NCI-H2227 treated with DMSO at 0.1 percent for 48 hours (cell line): ENCODE measurements around the gene GRIP2.
A peak's percentile ranks its signal among the peaks of the same experiment; 100 is the strongest.

Experiments
- DNase-seq: peaks from one replicate; lab custom pipeline; 2025; lab: John Stamatoyannopoulos, UW

Gene GRIP2

DNA sequence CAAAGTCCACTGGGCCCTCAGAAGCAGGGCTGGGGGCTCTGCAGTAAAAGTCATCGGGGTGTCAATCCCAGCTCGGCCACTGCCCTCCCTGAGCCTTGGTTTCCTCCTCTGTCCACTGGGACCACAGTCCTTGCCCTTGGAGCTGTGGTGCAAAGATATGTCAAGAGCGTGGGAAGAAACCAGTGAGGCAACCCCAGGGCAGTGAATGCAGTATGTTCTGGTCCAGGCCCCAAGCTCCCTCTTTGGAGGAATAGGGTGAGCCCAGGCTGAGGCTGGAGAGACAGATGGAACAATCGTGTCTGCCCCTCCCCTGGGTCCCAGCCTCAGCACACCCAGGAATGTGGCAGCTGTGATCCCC is 779 bp downstream of the GRIP2 start:
- no peak for DNase-seq

DNA sequence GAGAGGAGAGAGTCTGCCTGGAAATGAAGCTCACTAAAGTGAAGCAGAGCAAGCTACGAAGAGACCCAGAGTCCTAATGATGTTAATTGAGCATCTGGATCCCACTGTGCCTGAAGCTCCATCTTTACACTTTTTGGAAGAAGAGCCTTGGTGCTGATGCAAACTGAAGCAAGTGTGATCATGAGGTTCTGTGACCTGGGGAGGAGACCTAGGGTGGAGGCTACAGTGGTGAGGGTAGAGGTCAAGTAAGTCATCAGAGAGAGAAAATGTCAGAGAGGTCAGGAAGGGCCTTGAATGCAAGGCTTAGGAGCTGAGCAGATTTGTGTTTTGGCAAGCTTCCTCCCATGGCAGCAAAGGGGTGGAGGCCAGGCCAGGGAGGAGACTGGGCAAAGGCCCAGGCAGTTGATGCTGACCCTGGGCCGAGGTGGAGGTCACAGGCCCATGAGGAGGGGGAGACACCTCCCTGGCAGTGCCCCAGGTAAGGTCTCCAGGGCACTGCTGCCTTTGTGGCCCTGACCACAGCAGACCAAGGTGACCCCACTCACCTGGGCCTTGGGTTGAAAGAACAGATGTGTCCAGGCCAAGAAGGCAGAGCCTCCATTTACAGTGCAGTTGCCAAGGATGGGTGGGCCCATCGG is 1.6 kb downstream of the GRIP2 start:
- no peak for DNase-seq

DNA sequence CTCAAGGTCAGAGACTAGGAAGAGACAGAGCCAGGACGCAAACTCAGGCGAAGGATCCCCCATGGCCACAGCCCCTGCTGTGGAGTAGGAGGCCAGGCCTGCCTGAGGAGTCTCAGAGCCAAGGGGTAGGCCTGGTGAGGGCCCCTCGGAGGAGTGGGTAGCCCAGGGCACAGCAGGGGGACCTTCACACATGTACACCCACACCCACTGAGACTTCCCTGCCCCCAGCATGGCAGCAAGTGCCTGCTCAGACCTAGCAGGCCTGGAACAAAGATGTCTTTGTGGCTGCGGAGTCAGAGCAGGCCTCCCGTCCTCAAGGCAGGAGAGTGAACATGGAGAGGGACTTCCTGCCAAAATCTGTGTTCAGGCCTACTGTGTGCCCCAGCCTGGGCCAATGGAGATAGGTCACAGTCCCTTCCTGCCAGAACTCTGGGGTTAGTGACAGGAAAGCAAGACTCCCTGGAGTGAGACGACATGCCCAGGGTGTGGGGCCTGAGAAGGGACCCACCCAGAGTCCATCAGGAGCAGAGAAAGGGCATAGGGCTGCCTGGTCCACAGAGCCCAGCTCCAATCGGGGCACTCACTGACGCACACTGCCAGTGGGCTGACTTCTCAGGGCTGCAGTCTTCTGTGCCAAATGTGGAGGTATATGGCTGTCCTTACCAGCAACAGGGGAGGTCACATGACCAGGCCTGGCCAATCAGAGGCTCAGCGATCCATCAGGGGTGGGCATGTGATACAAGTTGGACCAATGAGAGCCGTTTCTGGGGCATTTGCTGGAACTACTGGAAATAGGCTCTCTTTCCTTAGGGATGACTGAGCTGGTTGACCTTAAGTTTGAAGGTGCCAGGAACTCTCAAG is 2.3 kb downstream of the GRIP2 start:
- DNase-seq = no peak

DNA sequence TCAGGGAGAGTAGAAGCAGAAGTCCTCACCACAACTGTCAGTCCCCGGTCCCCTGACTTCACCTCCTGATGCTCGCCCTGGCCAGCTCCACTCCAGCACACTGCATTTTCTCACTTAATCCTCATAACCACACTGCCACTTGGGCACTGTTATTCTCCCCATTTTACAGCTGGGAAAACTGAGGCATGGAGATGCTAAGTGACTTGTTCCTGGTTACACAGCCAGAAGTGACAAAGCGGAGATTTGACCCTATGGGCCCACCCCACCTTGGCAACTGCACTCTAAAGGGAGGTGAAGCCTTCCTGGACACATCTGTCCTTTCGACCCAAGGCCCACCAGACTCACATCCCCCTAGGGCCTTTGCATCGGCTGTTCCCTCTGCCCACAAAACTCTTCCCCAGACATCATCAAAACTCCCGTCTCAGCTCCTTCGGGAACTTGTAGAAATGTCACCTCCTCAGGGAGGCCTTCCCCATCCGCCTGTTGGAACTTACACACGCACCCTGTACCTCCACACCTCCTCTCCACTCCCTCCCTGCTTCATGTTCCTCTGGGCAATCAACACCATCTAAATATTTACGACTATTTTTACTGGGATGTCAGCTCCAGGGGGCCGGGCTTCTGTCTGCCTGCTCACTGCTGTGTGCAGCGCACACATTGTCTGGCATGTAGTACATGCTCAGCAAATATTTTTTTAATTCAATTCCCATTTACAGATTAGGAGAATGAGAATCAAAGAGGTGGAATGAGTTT is 3.1 kb downstream of the GRIP2 start:
- no peak for DNase-seq

DNA sequence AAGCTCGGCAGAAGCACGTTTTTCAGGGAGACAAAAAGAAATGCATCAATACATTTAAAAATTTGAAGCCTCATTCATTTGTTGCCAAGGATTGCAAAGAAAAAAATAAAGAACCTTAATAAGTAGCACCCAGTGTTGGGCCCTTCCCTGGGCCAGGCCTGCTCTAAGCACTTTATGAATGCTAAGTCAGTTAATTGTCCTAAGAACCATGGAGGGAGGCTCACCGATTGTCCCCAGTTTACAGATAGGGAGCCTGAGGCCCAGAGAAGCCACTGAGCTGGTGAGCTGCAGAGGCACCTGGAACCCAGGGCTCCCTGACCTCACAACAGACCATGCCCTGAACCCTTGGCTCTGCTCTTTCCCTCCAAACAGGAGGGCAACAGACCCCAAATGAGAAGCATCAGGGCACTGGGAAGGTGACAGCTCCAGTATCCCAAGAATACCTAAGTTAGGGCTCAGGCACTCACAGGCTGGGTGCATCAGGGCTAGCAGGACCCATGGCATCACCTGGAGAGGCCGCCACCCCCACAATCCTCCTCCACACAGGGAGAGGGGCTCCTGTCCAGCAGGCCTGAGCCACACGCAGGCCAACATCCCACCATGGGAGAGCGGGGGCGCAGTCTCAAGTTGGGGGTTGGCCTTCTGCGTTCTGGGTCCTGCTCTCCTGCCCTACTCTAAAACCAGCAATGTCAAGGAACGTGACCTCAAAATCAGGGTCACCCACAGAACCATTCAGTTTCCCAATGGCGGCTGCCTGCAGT is 3.9 kb downstream of the GRIP2 start:
- DNase-seq = no peak

DNA sequence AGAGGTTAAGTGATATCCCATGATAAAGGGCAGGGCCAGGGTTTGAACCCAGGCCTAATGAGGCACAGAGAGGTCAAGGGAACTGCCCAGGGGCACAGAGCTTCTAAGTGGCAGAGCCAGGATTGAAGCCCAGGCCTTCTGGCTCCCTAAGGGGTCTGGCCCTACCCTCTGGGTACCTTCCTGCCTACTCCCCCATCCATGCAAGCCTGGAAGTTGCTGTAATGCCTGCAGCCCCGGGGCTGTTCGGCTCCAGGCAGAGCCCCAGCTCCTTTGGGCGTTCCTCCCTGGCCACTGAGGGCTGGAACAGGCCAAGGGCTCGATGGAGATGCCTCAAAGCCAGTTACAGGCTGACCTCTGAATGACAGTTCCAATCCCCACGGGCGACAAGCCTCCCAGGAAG is 4.5 kb downstream of the GRIP2 start:
- DNase-seq = no peak

DNA sequence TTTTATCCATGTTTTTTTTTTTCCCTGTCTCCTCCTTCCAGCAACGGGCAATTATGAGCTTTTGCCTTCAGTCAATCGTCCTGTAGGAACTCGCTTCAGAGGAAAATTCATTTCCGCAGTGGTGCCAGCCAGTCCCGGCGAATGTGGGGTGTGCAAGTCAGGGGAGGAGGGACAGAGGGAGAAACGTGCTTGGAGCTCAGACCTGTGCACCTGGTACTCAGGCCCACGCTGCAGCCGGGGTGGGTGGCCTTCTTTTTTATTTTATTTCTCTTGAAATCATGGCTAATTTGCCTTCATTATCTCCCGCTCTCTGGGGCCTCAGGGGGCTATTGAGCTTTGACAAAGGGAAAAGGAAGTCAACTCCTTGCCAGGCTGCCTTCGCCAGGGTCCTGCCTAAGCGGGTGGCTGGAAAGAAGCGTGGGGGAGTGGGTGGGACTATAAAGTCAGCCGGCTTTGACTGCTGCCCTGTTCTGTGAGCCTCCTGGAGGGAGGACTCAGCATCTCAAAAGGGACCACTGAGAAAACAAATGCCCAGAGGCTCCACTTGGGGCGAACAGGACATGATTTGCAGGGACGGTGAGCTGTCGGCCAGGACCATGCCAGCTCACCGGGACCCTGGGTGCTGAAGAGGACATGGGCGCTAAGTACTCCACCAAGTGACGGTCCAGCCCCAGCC is 5.5 kb downstream of the GRIP2 start:
- peak; percentile 79 for DNase-seq

DNA sequence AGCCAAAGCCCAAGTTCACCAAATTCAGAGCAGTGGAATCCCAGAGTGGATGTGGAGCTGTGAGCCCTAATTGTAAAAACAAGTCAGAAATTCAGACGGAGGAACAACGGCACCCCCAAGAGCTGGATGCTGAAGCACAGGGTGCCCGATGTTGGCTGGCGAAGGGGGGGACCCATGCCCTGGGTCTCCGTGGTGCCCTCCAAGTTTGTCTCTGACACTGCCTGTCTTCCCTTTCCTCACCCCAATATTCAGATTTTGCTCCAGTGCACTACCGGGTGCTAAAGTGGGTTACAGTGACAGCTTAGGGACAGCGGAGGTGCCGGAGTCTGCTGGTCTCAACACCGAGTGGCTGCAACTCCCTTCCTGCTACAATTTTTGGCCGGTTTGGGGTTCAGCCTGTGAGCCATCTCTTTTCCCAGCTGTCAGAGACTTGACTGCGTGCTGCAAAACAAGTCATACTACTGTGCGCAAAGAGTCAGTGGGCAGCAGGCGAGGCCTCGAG is 6.6 kb downstream of the GRIP2 start:
- DNase-seq = no peak

DNA sequence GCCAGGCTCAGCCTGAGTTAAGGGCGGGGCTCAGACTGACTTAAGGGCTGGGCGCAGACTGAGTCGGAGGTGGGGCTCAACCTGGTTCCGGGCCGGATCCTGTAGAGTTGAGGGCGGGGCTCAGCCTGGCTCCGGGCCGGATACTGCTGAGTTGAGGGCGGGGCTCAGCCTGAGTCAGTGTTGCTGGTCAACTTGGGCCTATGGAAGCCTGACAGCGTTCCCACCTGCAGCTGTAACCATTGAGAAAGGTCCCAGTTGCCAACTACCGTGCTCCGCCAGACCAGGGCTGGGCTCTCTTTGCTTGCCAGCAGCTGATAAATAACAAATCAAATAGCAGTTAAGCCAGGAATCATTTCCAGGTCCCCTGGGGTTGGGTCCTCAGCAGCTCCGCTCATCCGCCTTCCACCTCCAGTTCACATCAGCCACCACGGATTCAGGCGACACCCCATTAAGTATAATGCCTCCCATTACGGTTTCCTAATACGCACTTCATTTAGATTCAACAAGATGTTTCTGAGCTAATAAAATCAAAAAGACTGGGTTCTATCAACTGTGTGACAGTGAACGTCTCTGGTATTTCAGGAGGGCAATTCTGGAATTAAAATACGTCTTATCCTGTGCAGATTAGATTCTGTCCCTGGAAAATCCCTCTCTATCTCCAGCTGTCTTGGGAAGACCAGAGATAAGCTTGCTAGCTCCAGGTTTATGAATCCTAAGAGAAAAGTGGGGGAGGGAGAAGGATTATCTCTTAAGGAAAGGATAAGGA is 7.3 kb downstream of the GRIP2 start:
- DNase-seq = peak; percentile 36

DNA sequence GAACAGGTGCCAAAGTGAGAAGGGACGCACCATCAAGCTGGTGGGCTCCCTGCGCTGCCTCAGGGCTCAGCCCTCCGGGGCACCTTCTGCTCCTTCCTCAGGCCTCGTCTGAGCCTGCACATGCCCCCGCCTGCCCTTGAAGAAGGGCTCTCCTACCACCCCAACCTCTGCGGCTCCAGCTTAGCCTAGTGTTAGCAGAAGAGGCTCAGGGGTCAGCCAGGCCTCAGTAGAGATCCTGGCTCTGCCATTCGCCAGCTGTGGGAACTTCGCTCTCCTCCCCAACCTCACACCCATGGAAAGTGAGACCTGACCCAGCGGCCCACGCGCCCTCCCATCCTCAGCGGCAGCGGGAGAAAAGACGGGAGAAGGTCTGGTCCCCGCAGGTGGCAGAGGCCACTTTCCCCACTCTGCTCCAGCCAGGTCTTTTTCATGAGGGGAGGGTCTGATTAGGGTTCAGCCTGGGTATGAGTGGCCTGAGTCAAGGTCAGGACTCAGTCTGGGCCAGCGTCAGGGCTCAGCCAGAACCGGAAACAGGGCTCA is 8.2 kb downstream of the GRIP2 start:
- DNase-seq = no peak

DNA sequence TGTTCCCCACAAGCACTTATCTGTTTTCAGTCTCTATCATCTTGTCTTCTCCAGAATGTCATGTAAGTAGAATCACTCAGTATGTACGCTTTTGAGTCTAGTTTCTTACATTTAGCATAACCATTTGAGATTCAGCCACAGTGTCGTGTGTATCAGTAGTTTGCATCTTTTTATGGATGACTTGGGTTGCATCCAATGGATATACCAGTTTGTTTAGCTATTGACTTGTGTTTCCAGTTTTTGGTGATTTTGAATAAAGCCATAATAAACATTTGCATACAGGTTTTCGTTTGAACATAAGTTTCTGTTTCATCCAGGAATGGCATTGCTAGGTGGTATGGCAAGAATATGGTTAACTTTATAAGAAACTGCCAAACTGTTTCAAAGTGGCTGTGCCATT is 12.1 kb downstream of the GRIP2 start:
- DNase-seq = no peak

DNA sequence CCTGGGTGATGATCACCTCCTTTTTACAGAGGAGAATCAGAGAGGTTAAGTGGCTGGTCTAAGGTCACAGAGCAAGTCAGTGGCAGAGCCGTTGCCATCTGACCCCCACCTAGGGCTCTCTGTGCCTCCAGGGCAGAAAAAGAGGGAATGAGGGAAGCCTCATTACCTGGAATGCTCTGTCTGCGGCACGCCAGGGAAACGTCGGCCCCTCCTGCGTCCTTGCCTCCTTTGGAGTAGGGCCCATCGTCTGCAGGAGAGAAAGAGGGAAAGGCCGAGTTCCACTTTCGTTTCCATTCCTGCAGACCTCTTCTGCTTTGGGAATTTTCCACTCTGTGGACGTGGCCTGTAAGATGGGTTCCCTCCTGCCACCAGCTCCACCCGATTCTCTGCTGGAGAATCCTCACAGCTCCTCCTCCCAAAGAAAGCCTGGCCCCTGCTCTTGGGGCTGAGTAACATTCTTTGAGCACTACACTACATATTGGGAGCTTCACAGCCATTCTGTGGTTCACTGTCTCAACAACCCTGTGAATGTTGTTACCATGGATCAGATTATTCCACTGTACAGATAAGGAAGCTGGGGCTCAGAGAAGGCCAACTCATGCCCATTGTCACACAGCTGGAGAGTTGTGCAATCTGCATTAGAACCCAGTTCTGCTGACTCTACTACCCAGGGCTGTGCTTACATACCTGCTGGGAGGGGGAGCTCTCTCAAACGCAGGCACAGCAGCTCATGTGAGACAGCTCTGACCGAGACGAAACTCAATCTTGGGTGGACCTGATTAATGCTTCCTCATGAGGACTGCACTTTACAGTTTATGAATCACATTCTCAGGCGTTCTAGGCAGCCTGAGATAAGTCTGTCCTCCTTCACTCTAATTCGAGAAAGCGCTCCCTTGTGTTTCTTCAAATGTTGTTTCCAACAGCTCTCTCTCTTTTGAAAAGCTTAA is 14.2 kb downstream of the GRIP2 start:
- DNase-seq = no peak

DNA sequence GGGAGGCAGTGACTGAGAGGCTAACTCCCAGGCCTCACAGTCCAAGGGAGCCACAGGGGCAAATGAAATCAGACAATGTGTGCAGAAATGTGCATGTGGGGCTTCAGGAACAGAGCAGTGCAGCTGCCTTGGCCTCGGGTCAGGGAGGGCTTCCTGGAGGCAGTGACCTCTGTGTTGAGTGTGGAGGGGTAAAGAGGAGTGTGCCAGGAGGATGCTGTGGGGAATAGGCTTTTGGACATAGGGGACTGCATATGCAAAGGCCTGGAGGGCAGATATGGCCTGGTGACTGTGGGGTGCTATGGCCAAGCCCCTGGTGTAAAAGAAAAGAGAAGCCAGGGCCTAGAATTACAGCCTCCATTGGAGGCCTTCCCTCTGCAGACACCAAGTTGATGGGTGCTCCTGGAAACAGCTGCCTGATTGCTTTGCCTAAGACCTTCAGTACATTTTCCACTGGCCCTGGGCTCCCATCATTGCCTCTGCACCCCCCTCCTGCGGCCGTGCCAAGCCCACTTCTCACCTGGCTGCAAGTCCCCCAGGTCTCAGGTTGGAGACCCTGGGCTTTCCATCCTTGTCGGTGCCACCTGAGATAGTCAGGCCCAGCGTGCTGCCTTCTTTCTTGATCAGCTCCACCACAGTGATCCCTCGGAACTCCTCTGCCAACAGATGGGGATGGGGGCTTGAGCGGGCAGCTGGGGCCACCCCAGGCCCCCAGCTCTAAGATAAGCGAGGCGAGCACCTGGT is 15.1 kb downstream of the GRIP2 start:
- DNase-seq = no peak

DNA sequence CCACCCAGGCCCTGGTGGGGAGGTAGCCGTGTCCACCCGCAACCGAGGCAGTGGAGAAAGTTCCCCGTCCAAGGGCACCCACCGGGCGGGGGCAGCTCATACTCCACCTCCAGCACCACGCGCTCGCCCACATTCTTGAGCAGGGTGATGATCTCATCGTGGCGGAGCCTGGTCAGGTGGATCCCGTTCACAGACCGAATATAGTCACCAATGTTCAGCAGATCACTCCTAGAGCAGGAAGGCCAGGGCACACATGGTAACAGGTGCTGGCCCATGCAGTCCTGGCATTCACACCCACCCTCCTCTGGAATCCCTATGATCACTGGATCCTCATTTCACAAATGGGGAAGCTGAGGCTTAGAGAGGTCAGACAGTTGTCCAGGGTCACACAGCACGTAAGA is 15.8 kb downstream of the GRIP2 start:
- DNase-seq = no peak

DNA sequence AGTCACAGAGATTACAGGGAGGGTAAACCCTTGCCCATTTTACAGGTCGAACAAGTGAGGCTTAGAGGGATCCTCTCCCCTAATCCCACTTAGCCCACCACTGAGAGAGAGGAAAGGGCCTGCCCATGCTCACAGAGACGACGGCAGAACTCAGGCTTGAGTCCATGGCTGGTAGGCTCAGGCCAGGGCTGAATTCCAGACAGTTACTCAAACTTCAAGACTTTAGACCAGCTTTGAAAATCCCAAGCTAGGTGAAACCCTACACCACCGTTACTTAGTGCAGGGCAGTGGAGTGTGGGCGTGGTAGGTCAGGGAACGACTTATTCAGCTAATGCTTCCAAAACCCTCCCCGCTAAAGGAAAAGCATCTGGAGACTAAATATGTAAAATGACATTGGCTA is 16.4 kb downstream of the GRIP2 start:
- DNase-seq = no peak

DNA sequence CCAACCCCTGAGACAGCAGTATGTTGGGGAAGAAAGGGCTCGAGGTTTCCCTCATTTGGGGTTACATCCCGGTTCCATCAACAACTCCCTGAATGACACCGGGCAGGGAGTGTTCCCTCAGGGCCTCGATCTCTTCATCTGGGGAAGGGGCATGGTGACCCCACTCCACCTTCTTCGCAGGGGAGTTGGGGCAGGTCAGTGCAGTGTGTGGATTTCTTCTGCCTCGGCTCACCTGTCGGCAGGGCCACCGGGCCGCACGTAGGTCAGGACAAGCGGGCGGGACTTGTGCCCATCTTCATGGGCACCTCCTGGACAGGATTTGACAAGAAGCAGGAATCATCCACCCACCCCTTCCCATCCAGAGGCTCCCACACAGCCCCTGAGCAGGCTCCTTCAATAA is 17.4 kb downstream of the GRIP2 start:
- no peak for DNase-seq

DNA sequence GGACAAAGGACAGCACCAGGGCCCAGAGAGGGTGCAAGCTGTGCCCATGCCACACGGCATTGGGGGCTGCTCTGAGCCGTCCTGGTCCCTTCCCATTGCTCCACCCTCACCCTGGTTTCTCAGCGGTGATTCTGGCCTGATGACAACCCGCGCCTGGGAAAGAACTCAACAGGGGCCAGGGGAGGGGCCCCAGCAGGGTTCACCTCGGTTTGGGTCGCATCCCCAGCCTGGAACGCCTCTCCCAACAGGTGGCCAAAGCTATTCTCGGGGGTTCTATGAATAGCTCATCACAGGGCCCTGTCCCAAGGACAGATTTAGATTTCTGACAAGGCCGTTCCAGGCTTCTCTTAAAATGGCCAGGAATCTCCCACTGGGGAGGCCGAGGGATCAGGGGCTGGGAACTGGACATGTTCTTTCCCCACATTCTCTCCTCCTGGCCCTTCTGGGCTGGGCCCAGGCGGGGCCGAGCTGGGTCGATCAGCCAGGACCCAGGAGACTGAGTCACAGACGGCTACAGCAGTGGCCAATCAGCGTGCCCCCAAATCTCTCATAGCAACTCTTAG is 17.9 kb downstream of the GRIP2 start:
- DNase-seq = no peak

DNA sequence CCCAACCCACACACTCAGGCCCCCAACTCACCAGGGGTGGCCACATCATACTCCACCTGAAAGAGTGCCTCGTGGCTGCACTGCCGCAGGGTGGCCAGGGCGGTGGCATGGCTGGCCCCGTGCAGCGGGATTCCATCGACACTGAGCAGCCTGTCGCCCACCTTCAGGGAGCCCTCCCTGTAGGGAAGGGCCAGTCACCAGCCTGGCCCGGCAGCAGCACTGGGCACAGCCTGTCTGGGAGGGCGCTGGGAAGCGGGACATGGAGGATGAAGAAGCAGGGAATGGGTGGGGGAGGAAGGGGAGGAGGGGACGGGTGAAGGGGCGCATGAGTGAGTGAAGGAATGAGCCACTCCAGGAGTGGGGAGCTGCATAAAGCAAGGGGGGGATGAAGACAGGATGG is 18.5 kb downstream of the GRIP2 start:
- DNase-seq = no peak
